Superior temporal gyrus (tissue), 1 donor: ENCODE measurements around the gene ATM.
"Not testable (repeated sequence)": the region's sequence is repeated elsewhere in the genome, so short reads cannot be mapped to it uniquely, and the experiment has no call there.

Source experiments
- DNase-seq: peaks from one replicate; pipeline ENCODE4 v3.0.0-alpha.2; 2016; ENCODE audit errors: extremely low spot score

ATM gene

DNA sequence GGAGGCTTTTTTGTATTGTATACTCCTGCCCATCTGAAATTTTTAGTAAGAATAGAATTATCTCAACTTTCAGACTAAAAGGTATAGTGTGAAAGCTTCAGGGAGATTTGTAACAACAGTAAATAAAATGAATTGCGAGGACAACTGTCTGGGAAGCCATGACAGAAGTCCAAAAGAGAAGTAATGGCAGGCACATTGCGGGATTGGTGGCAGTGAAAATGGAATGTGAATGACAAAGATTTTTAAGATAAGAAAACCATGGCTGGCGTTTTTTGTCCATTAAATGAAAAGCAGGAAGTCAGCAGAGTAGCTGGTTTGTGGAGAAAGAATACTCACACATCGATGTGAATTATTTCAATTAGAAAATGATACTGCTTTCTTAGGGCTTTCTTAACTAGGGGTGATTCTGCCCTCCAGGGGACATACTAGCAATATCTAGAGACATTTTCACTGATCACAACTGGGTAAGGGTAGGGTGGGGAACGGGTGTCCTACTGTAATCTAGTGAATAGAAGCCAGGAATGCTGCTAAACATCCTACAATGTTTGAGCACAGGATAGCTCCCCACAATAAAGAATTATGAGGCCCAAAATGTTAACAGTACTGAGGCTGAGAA is 2.0 kb upstream of the ATM start:
- no peak for DNase-seq

DNA sequence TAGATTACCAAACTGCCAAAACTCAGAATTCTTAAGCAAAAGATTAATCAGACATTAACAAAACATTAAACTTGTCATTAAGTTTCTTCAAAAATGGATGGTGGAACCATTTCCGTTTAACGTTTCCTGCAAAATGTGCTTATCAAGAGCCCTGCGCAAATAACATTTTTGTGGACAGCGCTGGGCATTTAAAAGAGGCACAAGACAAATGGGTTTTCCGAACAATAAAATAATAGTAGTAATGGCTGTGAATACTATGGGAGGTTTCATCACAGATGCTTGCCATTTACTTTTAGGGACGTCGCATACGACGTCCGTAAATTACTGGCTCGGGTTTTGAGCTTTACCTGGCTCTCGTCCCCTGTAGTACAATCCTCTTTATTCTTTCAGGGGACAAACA is 1.5 kb upstream of the ATM start:
- peak; percentile 13 for DNase-seq

DNA sequence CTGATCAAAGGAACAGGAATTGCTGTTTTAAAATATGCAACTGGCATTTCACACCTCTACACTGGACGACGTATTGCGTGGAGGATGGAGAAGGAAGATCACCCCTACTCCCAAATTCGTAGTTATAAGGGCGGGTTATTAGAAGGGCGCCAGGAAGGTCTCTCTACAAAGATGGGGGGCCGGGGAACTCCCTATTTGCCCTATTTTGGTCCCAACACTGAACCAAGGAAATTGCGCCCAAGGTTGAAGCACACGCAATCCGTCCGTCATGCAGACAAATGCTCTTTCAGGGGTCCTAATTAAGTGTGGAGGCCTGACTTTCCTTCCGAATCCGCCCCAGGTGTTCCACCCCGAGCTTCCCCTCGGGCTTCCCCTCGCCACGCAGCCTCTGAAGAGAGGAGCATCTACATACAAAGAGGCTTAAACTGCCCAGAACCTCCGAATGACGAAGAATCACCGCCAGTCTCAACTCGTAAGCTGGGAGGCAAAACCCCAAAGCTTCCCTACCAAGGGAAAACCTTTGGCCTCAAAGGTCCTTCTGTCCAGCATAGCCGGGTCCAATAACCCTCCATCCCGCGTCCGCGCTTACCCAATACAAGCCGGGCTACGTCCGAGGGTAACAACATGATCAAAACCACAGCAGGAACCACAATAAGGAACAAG is 825 bp upstream of the ATM start:
- DNase-seq: no peak

DNA sequence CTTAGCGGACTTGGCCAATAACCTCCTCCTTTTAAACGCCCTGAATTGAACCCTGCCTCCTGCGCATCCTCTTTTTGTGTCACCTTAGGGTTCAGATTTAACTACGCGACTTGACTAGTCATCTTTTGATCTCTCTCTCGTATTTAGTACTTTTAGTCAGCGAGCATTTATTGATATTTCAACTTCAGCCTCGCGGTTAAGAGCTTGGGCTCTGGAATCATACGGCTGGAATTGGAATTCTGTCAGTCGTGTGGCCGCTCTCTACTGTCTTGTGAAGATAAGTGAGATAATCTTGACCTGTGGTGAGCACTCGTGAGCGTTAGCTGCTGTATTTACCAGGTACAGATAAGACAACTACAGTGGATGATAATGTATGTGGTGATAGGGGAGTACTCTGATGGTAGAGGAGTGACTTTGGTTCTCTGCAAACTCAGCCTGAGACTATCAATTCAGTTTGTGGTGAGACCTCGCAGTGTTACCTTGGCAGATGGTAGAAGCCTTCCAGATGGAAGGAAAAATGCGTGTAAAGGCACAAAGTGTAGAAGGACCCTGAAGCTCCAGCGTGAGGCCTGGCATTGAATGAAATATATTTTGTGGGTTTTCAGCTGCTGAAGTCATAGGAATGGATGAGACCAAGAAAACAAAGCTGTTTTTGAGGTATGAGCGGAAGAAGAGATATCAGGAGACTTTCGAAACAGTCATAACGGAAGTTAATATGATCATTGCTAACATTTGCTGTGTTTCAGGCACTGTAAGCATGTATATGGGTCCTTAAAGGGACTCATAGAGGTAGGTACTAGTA is 682 bp downstream of the ATM start:
- DNase-seq: no peak

GRCh38 chr11:108224366-108224765 is 1.5 kb downstream of the ATM start:
- DNase-seq: peak; percentile 16

DNA sequence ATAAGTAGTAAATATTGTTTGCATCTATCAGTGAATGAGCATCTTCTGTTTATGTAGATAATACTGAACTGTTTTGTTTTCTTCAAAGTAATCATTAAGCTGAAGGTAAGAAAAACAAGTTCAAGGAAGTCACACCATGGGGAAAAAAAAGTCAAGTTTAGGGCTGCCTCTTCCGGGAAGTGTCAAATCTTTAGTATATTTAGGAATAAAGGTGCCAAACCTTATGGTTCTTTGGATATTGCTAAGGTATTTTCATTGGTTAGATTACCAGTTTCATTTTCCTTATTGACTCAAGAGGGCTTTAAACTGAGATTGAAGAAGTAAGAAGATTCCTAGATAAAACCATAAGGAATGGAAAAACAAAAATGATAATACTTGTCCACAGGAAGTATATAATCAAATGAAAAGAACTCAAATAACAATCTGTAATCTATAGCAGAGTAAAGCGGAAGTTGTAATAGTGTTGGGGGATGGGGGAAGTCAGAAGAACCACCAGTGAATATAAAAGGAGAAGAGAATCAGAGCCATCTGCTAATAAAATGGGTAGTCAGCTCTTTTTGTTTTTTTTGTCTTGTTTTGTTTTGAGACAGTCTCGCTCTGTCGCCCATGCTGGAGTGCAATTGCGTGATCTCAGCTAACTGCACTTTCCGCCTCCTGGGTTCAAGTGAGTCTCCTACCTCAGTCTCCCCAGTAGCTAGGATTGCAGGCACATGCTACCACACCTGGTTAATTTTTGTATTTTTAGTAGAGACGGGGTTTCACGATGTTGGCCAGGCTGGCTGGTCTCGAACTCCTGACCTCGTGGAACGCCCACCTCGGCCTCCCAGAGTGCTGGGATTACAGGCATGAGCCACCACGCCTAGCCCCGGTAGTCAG is 2.3 kb downstream of the ATM start:
- DNase-seq: no peak

DNA sequence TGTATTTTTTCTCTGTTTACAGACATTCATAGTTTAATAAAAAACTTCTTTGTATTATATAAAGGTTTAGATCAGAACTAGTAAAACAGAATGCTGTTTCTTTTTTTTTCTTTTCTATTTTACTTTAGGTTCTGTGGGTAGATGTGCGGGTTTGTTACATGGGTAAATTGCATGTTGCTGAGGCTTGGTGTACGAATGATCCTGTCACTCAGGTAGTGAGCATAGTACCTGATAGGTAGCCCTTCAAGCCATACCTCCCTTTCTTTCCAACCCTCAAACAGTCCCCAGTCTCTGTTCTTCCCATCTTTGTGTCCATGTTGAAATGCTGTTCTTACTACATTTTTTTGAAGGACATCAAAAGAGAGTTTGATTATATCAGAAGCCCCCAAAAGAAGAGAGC is 3.2 kb downstream of the ATM start:
- DNase-seq: no peak

DNA sequence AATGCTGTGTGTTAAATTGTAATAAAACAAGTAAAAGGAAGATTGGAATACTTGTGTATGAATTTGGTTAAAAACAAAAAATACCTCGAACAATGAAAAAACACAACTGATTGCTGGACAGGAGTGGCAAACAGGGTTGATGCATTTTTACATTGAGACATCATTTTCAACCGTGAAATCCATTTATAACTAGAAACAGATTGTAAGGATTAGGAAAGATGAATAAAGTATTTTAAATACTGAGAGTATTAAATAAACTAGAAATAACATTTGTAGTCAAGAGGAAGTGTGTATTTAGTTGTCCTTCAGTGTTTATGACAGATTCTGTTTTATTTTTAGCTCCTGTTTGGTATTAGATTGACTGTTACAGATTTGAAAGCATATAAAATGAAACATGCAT is 5.4 kb downstream of the ATM start:
- no peak for DNase-seq

DNA sequence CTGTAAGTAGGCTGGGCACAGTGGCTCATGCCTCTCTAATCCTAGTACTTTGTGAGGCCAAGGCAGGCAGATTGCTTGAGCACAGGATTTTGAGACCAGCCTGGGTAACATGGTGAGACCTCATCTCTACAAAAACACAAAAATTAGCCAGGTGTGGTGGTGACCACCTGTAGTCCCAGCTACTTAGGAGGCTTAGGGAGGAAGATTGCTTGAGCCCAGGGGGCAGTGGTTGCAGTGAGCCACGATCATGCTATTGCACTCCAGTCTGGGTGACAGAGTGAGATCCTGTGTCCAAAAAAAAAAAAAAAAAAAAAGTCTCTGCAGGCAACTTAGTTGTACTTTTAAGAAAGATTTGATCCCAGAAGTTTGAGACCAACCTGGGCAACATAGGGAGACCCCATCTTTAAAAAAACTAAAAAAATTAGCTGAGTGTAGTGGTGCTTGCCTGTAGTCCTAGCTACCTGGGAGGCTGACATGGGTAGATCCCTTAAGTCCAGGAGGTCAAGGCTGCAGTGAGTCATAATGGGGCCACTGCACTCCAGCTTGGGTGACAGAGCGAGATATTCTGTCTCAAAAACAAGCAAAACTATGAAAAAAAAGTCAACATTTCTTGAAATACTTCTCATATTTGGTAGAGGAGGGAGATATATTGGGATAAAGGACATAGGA is 10.5 kb downstream of the ATM start:
- no peak for DNase-seq

DNA sequence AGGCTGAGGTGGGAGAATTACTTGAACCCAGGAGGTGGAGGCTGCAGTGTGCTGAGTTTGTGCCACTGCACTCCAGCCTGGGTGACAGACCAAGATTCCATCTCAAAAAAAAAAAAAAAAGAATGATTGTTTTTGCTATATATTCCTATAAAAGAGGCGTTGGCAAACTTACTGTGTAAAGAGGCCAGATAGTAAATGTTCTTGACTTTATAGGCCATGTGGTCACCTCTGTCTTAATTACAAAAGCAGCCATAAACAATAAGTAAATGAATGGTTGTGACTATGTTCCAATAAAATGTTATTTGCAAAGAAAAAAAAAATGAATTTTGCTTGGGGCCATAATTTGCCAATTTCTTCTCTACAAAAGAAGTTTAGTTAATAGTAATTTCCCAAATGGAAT is 12.3 kb downstream of the ATM start:
- DNase-seq: no peak

DNA sequence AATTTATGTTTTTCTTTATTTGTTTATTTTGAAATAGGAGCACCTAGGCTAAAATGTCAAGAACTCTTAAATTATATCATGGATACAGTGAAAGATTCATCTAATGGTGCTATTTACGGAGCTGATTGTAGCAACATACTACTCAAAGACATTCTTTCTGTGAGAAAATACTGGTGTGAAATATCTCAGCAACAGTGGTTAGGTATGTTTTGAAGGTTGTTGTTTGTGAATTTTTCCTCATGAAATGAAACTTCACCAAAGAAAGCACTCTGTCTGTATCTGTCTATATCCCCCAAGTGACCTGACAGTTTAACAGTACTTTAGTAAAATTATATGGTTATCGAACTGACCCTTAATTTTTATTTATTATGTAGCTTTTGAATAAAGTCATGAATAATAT is 12.8 kb downstream of the ATM start:
- no peak for DNase-seq

DNA sequence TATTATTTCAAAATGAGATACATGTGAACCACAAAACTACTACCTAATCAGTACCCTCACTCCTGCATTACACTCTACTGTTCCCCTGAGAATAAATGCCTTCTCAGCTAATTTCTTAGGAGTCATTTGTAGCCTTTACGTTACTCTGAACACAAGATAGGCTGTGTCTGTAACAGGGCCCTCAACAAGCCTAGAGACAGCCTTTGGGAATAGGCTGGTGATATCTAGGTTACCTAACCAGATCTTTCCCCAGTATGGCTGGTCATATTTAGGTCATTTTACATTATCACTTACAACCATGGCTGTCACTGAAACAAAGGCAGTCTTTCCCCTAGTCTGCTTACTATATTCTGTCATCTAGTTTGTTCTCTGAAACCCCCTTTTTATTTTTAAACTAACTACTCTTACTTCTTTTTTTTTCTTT is 14.2 kb downstream of the ATM start:
- DNase-seq: no peak

DNA sequence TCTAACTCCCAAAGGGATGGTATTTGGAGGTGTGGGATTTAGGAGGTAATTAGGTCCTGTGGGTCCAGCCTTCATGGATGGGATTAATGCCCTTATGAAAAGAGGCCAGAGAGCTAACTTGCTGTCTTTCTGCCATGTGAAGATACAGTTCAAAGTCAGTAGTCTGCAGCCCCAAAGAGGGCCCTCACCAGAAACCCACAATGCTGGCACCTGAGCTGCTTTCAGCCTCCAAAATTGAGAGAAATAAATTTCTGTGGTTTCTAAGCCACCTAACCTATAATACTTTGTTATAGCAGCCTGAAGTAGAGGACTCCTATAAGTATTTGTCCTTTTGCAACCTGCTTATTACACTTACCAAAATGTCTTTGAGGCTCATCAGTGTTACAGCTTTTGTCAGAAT is 16.2 kb downstream of the ATM start:
- no peak for DNase-seq

- no peak for DNase-seq
These were observed 18.6 kb downstream of the ATM start for GRCh38 chr11:108241330-108242037.

DNA sequence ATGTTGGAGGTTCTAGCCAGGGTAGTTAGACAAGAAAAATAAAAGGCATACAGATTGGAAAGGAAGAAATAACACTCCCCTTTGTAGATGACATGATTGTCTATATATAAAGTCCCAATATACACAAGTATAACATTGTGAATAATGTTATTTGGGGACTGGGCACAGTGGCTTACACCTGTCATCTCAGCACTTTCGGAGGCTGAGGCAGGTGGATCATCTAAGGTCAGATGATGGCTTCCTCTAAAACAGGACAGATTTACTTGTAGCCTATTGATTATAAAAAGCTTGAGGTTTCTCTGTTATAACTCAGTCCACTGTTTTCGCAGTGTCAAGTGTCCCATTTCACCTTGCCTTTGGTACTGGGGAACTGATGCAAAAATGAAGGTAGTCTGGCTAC is 19.6 kb downstream of the ATM start:
- no peak for DNase-seq

- DNase-seq: no peak
These were observed 23.4 kb downstream of the ATM start for GRCh38 chr11:108246308-108246707.

DNA sequence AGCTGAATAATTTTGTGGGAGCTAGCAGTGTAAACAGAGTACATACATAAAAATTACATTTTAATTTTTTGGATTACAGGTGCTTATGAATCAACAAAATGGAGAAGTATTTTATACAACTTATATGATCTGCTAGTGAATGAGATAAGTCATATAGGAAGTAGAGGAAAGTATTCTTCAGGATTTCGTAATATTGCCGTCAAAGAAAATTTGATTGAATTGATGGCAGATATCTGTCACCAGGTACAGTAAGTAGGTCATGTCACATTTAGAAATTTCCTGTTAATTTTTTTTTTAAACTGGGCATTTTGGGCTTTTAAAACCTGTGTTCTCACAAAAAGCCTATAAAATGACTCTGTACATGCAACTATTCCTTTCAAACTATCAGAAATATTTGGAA is 24.0 kb downstream of the ATM start:
- DNase-seq: no peak

GRCh38 chr11:108253176-108253575 is 30.3 kb downstream of the ATM start:
- no peak for DNase-seq

GRCh38 chr11:108269583-108269982 is 46.7 kb downstream of the ATM start:
- DNase-seq: no peak

DNA sequence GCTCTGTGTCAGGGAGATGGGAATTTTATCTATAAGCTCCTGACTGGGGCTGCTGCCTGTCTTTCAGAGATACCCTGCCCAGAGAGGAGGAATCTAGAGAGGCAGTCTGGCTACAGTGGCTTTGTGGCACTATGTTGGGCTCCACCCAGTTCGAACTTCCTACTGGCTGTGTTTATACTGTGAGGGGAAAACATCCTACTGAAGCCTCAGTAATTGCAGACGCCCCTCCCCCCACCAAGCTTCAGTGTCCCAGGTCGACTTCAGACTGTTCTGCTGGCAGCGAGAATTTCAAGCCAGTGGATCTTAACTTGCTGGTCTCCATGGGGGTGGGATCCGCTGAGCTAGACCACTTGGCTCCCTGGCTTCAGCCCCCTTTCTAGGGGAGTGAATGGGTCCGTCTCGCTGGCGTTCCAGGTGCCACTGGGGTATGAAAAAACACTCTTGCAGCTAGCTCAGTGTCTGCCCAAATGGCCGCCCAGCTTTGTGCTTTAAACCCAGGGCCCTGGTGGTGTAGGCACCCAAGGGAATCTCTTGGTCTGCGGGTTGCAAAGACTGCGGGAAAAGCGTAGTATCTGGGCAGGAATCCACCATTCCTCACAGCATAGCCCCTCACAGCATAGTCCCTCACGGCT is 54.2 kb downstream of the ATM start:
- DNase-seq: not testable (repeated sequence)
